ENCODE data around the gene PCDHB1.
"Not testable (repeated sequence)": the region's sequence is repeated elsewhere in the genome, so short reads cannot be mapped to it uniquely, and the experiment has no call there.

PCDHB1 gene

DNA sequence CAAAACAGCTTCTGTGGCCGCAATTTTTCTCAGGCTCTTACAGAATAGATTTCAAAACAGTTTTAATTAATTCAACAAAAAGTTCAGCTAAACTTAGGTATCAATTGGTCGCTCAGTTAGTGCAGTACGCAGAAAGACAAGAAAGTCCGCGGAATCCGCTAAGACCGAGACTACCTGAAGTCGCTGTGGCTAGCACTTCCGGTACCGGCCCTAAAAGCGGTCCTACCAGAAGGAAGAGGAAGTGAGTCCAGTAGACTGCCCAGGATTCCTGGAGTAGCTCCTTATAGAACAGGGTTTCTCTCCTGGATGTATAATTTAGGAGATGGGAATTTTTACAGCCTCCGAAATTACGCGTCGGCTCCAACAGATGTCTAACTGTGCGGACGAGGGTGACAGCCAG, 26.7 kb downstream of the PCDHB1 start:
- no peak for DNase-seq (ENCODE audit: low read depth in 2 of 2)

GRCh38 chr5:141082228-141082627, 31.1 kb downstream of the PCDHB1 start:
- DNase-seq (ENCODE audit: low read depth in 2 of 2): no peak

GRCh38 chr5:141084487-141084989, 33.4 kb downstream of the PCDHB1 start:
- no peak for DNase-seq (ENCODE audit: low read depth in 2 of 2)

GRCh38 chr5:141094481-141095262, 43.5 kb downstream of the PCDHB1 start, which contains the start of gene PCDHB2:
Gene PCDHB2 (plus strand): TSS chr5:141094615. CDS start chr5:141094791, 176 bp downstream.
- no peak for DNase-seq (ENCODE audit: low read depth in 2 of 2)

DNA sequence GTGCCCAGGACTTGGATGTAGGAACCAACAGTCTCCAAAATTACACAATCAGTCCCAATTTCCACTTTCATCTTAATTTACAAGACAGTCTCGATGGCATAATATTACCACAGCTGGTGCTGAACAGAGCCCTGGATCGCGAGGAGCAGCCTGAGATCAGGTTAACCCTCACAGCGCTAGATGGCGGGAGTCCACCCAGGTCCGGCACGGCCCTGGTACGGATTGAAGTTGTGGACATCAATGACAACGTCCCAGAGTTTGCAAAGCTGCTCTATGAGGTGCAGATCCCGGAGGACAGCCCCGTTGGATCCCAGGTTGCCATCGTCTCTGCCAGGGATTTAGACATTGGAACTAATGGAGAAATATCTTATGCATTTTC, 44.1 kb downstream of the PCDHB1 start:
- DNase-seq (ENCODE audit: low read depth in 2 of 2): no peak

DNA sequence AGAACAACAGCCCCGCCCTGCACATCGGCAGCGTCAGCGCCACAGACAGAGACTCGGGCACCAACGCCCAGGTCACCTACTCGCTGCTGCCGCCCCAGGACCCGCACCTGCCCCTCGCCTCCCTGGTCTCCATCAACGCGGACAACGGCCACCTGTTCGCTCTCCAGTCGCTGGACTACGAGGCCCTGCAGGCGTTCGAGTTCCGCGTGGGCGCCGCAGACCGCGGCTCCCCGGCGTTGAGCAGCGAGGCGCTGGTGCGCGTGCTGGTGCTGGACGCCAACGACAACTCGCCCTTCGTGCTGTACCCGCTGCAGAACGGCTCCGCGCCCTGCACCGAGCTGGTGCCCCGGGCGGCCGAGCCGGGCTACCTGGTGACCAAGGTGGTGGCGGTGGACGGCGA, 45.0 kb downstream of the PCDHB1 start:
- not testable (repeated sequence) for DNase-seq (ENCODE audit: low read depth in 2 of 2)

- not testable (repeated sequence) for DNase-seq (ENCODE audit: low read depth in 2 of 2)
These were observed 45.4 kb downstream of the PCDHB1 start for GRCh38 chr5:141096586-141096985.

- no peak for DNase-seq (ENCODE audit: low read depth in 2 of 2)
These were observed 49.1 kb downstream of the PCDHB1 start, which contains the start of gene PCDHB3 for GRCh38 chr5:141100243-141100805. Gene PCDHB3 (plus strand): TSS chr5:141100473. CDS start chr5:141100650, 177 bp downstream.

GRCh38 chr5:141101059-141101458, 49.9 kb downstream of the PCDHB1 start:
- no peak for DNase-seq (ENCODE audit: low read depth in 2 of 2)

- not testable (repeated sequence) for DNase-seq (ENCODE audit: low read depth in 2 of 2)
These were observed 50.9 kb downstream of the PCDHB1 start for GRCh38 chr5:141102070-141102469.

GRCh38 chr5:141102471-141102870, 51.3 kb downstream of the PCDHB1 start:
- DNase-seq (ENCODE audit: low read depth in 2 of 2): not testable (repeated sequence)

DNA sequence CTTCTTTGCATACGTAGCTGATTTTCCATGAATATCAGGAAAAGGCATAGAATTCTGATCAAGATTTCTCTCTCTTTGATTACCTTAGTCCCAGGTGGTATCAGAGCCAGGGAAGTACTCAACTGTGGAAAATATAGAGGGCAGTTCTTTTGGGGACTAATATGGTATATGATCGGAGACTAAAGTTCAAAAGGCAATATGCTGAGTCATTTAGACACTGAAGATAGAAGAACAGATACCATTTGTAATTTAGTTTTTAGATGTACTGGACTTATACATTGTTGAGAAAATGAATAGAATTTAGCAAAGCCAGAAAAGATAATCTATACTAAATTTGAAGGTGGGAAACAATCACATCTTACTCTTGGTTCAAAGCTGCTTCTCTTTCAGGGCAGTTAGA, 54.2 kb downstream of the PCDHB1 start:
- DNase-seq (ENCODE audit: low read depth in 2 of 2): no peak
